ENCODE measurements around the gene DHRS12.

The DHRS12 gene

DNA sequence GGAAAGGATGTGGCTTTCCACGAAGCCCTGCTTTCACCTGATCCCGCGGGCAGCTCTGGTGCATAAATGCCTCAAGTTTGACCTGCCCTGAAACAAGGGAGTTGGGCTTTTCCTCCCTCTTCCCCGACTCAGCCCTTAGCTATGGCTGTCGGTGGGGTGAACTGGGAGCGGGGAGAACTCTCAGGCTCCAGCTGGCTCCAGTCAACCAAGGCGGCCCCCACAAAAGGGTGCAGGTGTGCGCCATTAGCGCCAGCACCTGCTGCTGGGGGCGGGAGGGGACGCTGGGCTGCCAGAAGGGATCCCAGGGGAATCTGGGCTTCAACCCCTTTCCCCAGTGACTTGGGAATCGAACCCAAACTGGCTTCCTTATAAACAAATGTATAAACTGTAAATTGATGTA, 7.1 kb upstream of the DHRS12 start:
- DNase-seq = no peak

- DNase-seq = no peak
Observed at GRCh38 chr13:51808811-51809210, 4.8 kb upstream of the DHRS12 start.

GRCh38 chr13:51807041-51807440, 3.1 kb upstream of the DHRS12 start:
- DNase-seq = no peak

DNA sequence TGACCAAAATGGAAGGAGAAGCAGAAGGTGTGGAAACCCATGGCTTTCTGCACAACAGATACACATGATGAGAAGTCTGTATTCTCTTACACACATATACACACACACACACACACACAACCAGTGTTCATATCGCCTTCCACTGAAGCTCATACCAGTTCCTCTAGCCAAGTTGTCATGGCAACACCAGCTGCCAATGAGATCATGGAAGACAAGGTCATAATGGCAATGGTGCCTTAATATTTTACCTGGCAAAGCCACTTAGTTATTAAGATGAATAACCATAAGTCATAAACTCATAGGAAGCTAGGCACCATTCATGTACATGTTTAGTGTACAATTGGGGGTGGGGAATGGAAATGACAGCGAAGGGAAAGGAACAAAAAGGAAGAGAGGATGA, 2.6 kb upstream of the DHRS12 start:
- peak in 9 of 51 donors; percentile 9 to 39 (median 18) for DNase-seq

GRCh38 chr13:51805925-51806324, 2.0 kb upstream of the DHRS12 start:
- DNase-seq = no peak

- DNase-seq = peak in 2 of 51 donors; percentile 42 to 49
Observed at GRCh38 chr13:51805313-51805712, 1.4 kb upstream of the DHRS12 start.

- peak in 29 of 51 donors; percentile 14 to 89 (median 42) for DNase-seq
Observed at GRCh38 chr13:51804295-51805172, 571 bp upstream of the DHRS12 start.

DNA sequence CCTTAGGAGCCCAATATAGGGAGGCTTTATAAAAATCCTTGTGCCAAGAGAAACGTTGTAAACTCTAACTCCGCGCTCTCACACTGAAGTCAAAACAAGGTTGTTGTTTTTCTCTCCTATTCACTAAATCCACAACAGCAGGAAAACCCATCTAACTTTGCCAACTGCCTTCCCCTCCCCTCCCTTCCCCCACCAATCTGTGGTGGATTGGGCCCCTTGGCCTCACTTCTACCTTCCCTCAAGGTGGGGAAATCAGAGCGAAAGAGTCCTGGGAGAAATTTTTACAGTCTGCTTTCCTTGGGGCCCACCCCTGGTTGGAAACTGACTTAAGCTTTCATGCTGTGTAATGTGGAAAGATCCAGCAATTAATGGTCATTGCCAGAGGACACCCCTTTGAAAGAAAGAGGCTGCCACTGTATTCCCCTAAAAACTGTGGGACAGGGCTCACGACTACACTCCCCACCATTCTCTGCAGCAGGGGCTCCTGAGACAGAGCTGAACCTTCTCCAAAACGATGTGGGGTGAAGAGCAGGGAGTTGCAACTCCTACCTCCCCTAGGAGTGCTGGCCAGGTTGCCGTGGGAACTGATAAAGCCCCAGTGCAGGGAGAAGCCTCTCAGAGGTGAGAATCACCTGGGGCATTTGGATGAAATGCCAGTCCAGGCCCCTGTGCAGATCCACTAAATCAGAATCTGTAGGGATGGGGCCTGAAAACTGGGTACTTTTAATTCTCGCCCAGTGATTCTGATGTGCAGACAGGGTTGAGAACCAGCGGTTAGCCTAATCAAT, 1.1 kb downstream of the DHRS12 start:
- peak in 6 of 51 donors; percentile 12 to 68 (median 50) for DNase-seq

DNA sequence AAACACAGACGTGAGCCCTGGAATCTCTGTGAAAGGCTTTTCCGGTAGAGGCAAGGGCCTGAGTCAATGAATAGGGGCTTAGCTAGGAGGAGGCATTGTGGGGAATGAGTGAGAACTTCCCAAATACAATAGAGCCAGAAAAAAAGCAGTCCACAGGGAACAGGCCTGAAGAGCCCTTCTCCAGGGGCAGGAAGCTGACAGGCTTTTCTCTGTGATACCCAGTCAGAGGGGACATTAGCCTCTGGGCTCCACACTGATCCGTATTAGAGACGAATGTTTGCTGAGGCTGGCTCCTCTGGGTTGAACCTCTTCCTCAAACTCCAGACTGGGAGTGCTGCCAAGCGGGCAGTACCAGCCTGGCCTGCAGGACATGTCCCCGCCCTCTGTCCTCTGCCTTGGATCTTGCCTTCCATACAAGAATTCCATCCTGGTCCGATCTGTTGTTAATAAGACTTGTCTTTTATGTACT, 2.3 kb downstream of the DHRS12 start:
- peak in 46 of 51 donors; percentile 12 to 85 (median 61) for DNase-seq

DNA sequence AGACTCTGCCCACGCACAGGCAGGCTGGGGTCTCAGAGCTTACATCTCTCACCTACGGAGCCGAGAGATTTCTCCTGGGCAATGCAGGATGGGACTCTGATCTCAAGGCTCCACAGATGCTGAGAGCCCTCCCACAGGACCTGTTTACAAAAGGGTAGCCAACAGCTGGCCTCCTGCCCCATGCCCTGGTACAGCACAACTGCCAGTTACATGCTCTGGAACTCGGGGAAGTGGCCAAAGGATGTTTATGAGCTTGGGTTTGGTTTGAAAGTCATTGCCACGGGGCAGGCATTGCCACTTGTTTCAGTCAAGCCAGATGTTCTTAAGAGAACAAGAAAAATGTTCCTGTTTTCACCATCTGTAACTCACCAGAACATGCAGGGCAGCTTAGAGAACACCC, 3.5 kb downstream of the DHRS12 start:
- DNase-seq = peak in 5 of 51 donors; percentile 13 to 38 (median 15)

DNA sequence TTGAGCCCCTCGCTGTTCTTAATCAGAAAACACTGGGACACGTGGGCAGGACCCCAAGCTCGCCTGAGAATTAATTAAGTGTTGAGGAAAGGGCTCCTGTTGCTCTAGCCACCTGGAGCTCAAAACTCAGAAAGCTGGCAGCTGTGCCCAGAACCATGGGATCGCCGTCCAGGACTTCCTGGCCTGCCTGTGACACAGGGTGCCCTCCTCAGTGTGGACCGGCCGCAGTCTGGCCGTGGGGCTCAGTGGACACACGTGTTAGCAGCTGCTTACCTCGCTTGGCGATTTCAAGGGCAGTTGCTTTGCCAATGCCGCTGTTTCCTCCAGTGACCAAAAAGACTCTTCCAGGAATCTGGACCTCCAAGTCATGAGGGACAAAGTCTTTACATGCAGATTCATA, 4.7 kb downstream of the DHRS12 start:
- no peak for DNase-seq

GRCh38 chr13:51797664-51798488, 6.1 kb downstream of the DHRS12 start:
- peak in 20 of 51 donors; percentile 4 to 53 (median 25) for DNase-seq

GRCh38 chr13:51796546-51796945, 7.4 kb downstream of the DHRS12 start:
- no peak for DNase-seq

DNA sequence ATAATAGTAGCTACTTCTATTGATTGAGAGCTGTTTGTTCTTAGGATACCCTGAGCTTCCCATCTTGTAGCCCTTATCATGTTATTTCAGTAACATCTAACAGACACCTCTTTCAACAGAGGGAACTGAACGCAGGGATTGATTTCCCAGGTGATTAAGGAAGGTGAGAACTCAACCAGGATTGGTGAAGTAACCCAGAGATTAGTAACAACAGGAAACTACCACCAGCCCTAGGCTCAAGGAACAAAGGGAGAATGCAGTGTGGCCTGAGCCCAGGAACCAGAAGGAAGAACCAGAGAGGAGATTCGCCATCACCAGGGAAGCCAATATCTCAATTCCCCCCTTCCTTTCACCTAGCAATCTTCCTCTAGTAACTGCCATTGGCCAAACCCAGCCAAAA, 8.5 kb downstream of the DHRS12 start:
- DNase-seq = no peak

- no peak for DNase-seq
Observed at GRCh38 chr13:51794964-51795363, 9.0 kb downstream of the DHRS12 start.

- peak in 9 of 51 donors; percentile 4 to 59 (median 16) for DNase-seq
Observed at GRCh38 chr13:51793570-51794271, 10.2 kb downstream of the DHRS12 start.

GRCh38 chr13:51786425-51787265, 17.3 kb downstream of the DHRS12 start:
- peak in 1 of 51 donors; percentile 36 for DNase-seq

DNA sequence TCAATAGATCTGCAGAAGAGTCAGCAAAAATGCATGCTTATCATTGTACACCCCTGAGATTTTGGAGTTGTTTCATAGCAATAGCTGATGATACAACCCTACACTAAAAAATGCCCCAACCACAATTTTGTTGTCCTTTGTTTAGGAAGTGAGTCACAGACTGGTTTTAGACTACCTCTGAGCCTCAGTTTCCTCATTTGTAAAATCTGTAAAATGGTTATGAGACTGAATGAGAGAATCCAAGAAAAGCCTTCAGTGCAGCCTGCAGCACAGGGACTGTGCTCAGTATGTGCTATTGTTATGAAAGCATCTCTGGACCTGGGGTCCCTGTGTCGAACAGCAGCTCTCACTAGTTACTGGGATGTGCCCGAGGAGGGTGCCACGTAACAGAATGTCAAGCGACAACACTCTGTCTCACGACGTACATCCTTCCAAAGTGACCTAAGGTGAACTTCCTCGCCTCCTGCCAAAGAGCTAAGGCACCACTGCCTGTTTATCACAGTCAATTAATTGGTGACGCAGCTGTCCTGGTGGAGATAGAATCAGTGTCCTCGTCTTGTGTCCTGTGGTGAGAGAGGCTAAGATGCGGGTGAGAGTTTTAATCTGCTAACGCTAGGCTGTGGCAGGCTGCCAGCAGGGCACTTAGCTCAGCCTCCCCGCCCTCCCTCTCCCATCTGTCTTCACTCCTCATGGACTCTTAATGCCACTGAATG, 18.1 kb downstream of the DHRS12 start:
- peak in 26 of 51 donors; percentile 1 to 59 (median 24) for DNase-seq

DNA sequence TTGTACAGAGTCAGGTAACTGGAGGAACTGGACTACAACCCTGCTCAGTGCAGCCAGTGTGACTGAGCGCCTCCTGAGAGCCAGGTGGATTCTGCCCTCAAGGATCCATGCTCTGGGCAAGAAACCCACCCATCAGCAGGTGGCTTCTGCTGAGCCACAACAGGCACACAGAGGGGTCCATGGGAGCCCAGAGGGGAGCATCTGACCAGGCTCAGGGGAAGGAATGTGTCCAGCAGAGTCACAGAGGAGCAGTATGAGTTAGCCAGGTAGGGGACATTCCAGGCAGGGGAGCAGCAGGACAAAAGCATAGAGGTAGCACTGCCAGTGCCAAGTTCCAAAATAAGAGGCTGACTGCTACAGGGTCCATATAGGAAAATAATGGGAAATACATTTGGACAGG, 19.9 kb downstream of the DHRS12 start:
- no peak for DNase-seq
